Right lobe of liver (tissue), 6 donors: ENCODE measurements around the gene MOB3A. TPM values are rescaled to one million over a fixed set of nuclear protein-coding genes. Genes with fewer than 3 reads are reported as not detected.

Experiments
- ATAC-seq, 4 donors: fragments of 200-7000 bp; cut with Tn5 transposase; one replicate each; pipeline ENCODE4 v1.9.1; 2020; ENCODE audit warnings: mild to moderate bottlenecking in 4 of 4, moderate library complexity in 4 of 4
- DNase-seq, 3 donors: peaks; one replicate each; pipeline ENCODE4 v3.0.0-alpha.2; 2020
- H3K27ac ChIP-seq, 3 donors: fragments of 200-600 bp; one replicate each; pipeline ENCODE4 v1.8.0; 2022
- H3K27me3 ChIP-seq, 2 donors: fragments of 200-600 bp; one replicate each; pipeline ENCODE4 v1.8.0; 2022
- H3K36me3 ChIP-seq, 4 donors: fragments of 200-600 bp; sonication (generic) in 1 of 4; one replicate each; pipeline versions ENCODE4 v1.5.1 to v1.8.0; 2017 to 2022; ENCODE audit warnings: control low read depth in 1 of 4
- H3K4me1 ChIP-seq, 4 donors: fragments of 200-600 bp; sonication (generic) in 1 of 4; one replicate each; pipeline versions ENCODE4 v1.5.1 to v1.8.0; 2017 to 2022; ENCODE audit warnings: control low read depth in 1 of 4
- H3K4me3 ChIP-seq, 3 donors: fragments of 200-600 bp; one replicate each; pipeline ENCODE4 v1.8.0; 2022
- H3K9me3 ChIP-seq, 4 donors: fragments of 200-600 bp; sonication (generic) in 1 of 4; one replicate each; pipeline versions ENCODE4 v1.5.1 to v1.8.0; 2017 to 2022; ENCODE audit warnings: control low read depth in 1 of 4
- CTCF ChIP-seq, 4 donors: fragments of 200-600 bp in 3 of 4; fragments of 450-650 bp in 1 of 4; IDR thresholded peaks; one replicate each; pipeline versions ENCODE4 v1.5.1 to v1.8.0; 2016 to 2022; ENCODE audit warnings: antibody characterized with exemption in 4 of 4, mild to moderate bottlenecking in 2 of 4
- POLR2A ChIP-seq: fragments of 450-650 bp; IDR thresholded peaks from one replicate; pipeline ENCODE4 v1.6.1; 2017; ENCODE audit warnings: antibody characterized with exemption, mild to moderate bottlenecking
- WGBS: methylation state at CpG from one replicate; pipeline ENCODE4 v1.1.6; 2018; ENCODE audit warnings: low coverage, low lambda C conversion rate; ENCODE audit not compliant: insufficient coverage; ENCODE audit errors: missing lambda C conversion rate; 5-methylcytosine and 5-hydroxymethylcytosine counted together
- intact Hi-C, 2 donors: fragments of 100-400 bp; cut with DNase I; formaldehyde crosslinking; loops; one replicate each; pipeline versions ENCODE4 v1.11.2 to v1.14.1; 2022
- total RNA-seq, 6 experiments: library from RNA; depleted of rRNA in 2 of 6; stranded (reverse); fragments of >200 nt in 2 of 6; fragmentation: NEBNext Ultra II Directional in 3 of 6; extraction: Animal tissue kit (Norgen Biotek cat#: 25700) in 3 of 6; gene quantifications; one replicate each; pipeline versions ENCODE4 v1.1.0 to v1.2.4, GENCODE V29; 2016 to 2023
- donor health status: DM: no; HTN: yes; CAD: no.
- donor health status: DM: no; HTN: no; CAD: no.
- donor health status: DM: no; HTN: no; CAD: no.
- donor health status: DM: no; HTN: yes; CAD: no.
- donor health status: DM: no; HTN: yes; CAD: no.

MOB3A gene
- total RNA-seq, 6 experiments from 2014 or later = 8.3 to 13.8 (median 10.8) TPM

GRCh38 chr19:2116507-2116906, 20.4 kb upstream of the MOB3A start:
- Histone ChIP-seq H3K4me3 (no peak overlapping the region), H3K9me3 (no peaks in the 10 kb centered on the region), H3K36me3 (peaks cover 6 to 93% (median 61%) of the 10 kb centered on the region in 4 donors), H3K27me3 (no peaks in the 10 kb centered on the region), H3K27ac (no peak overlapping the region), H3K4me1 (no peaks in the 10 kb centered on the region)
- intact Hi-C loops = no loop called here
- ATAC-seq = no peak
- DNase-seq = no peak
- TF ChIP-seq POLR2A (no peak), CTCF (IDR thresholded peaks at IDR 0.05) (no peak)
- no CpG with 5 or more reads among the region's 25 CpGs for whole genome bisulfite sequencing

- 95% methylated on average over 4 of the region's 24 CpGs for WGBS
- intact Hi-C loops = no loop called here
- DNase-seq (no peak), ATAC-seq (no peak)
- no peaks in the 10 kb centered on the region for H3K9me3 ChIP-seq
- H3K4me1 ChIP-seq = no peaks in the 10 kb centered on the region
- H3K4me3 ChIP-seq = no peak overlapping the region
- no peaks in the 10 kb centered on the region for H3K27me3 ChIP-seq
- H3K27ac ChIP-seq = no peak overlapping the region
- H3K36me3 ChIP-seq = peaks cover 6 to 93% (median 63%) of the 10 kb centered on the region in 4 donors
- TF ChIP-seq POLR2A (no peak), CTCF (IDR thresholded peaks at IDR 0.05) (no peak)
Measured at GRCh38 chr19:2115911-2116426, 19.8 kb upstream of the MOB3A start.

GRCh38 chr19:2115324-2115723, 19.2 kb upstream of the MOB3A start:
- H3K4me1 ChIP-seq = no peaks in the 10 kb centered on the region
- no peak overlapping the region for H3K27ac ChIP-seq
- intact Hi-C loops = no loop called here
- DNase-seq (no peak), ATAC-seq (no peak)
- no peak overlapping the region for H3K4me3 ChIP-seq
- WGBS = 96% methylated on average over 9 of the region's 25 CpGs
- H3K27me3 ChIP-seq = no peaks in the 10 kb centered on the region
- TF ChIP-seq POLR2A = no peak
- peaks cover 6 to 93% (median 60%) of the 10 kb centered on the region in 4 donors for H3K36me3 ChIP-seq
- H3K9me3 ChIP-seq = no peaks in the 10 kb centered on the region

- no peak for TF ChIP-seq POLR2A
- no peak for TF ChIP-seq CTCF (IDR thresholded peaks at IDR 0.05)
- no peaks in the 10 kb centered on the region for H3K9me3 ChIP-seq
- no peak for ATAC-seq
- intact Hi-C loops = no loop called here
- H3K27me3 ChIP-seq = no peaks in the 10 kb centered on the region
- no CpG with 5 or more reads among the region's 21 CpGs for WGBS
- no peak for DNase-seq
- H3K36me3 ChIP-seq = peaks cover 6 to 93% (median 59%) of the 10 kb centered on the region in 4 donors
- no peaks in the 10 kb centered on the region for H3K4me1 ChIP-seq
- H3K27ac ChIP-seq = no peak overlapping the region
- H3K4me3 ChIP-seq = no peak overlapping the region
Measured at GRCh38 chr19:2114821-2115220, 18.7 kb upstream of the MOB3A start.

- no peak for ATAC-seq
- no peaks in the 10 kb centered on the region for H3K27me3 ChIP-seq
- intact Hi-C loops = no loop called here
- H3K27ac ChIP-seq = no peak overlapping the region
- H3K4me1 ChIP-seq = no peaks in the 10 kb centered on the region
- H3K9me3 ChIP-seq = no peaks in the 10 kb centered on the region
- peaks cover 6 to 97% (median 59%) of the 10 kb centered on the region in 4 donors for H3K36me3 ChIP-seq
- WGBS = 100% methylated on average over 3 of the region's 9 CpGs
- H3K4me3 ChIP-seq = no peak overlapping the region
- TF ChIP-seq POLR2A = no peak
- no peak for TF ChIP-seq CTCF (IDR thresholded peaks at IDR 0.05)
- no peak for DNase-seq
Measured at GRCh38 chr19:2114218-2114617, 18.1 kb upstream of the MOB3A start.
